GM21423 (cell line): ENCODE measurements around the gene UBASH3A.

Source experiments
- ATAC-seq: cut with Tn5 transposase; IDR thresholded peaks from one replicate; pipeline ENCODE4 v1.9.1; 2021; ENCODE audit warnings: mild to moderate bottlenecking, moderate library complexity; ENCODE audit not compliant: unreplicated experiment

Gene UBASH3A, protein sequence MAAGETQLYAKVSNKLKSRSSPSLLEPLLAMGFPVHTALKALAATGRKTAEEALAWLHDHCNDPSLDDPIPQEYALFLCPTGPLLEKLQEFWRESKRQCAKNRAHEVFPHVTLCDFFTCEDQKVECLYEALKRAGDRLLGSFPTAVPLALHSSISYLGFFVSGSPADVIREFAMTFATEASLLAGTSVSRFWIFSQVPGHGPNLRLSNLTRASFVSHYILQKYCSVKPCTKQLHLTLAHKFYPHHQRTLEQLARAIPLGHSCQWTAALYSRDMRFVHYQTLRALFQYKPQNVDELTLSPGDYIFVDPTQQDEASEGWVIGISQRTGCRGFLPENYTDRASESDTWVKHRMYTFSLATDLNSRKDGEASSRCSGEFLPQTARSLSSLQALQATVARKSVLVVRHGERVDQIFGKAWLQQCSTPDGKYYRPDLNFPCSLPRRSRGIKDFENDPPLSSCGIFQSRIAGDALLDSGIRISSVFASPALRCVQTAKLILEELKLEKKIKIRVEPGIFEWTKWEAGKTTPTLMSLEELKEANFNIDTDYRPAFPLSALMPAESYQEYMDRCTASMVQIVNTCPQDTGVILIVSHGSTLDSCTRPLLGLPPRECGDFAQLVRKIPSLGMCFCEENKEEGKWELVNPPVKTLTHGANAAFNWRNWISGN

DNA sequence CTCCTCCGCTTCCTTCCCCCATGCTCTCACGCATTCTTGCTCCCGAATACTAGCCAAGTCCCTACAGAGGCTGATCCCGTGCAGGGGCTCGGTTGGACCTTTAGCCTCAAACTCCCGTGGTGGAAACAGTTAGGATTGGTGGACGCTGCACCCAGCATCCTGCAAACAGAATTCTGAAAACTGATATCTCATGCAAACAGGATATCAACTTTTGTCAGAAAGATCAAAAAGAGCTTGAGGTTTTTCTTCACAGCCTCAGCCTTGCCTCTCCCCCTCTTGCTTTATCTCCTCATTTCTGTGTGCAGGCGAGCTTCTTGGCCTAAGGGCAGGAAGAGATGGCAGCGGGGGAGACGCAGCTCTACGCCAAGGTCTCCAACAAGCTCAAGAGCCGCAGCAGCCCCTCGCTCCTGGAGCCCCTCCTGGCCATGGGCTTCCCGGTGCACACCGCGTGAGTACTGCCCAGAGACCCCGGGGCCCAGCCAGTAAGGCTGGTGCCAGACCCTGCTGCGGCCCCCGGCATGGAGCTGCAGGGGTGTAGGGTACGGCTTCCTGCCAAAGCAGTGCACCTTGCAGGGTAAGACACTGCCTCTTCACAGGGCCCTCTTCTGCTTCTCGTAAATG, at the start of gene UBASH3A:
Gene UBASH3A, plus strand, starts transcription at position 292 of the 621 bp plus-strand sequence. Its CDS starts 44 bp downstream, at position 336.
- ATAC-seq: no peak

DNA sequence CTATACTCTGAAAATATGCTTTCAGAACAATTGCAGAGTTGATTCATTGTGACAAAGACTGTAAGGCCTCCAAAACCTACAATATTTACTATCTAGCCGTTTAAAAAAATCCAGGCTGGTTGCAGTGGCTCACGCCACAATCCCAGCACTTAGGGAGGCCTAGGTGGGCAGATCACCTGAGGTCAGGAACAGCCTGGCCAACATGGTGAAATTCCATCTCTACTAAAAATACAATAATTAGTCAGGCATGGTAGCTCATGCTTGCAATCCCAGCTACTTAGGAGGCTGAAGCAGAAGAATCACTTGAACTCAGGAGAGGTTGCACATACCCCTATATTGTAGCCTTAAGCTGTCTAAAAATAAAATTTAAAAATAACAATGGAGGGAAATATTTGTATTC, 47.7 kb upstream of the UBASH3A start:
- no peak for ATAC-seq

DNA sequence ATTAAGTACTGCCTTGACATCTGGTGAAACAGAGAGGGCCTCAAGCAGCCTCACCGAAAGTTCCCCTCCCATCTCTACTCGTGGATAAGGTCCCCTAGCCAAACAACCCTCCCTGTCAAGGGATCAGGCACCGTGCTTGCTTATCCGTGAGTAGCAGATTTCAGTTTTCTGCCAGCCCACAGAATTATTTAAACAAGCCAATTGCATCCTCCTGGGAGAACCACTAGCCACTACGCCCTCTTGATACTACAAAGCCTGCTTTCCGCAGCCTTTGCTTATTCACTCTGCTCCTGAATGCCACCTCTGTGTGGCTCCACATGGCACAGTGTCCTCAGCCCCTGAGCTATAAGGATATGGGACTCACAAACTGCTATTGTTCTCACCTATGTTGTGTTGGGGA, 47.1 kb upstream of the UBASH3A start:
- ATAC-seq: no peak

DNA sequence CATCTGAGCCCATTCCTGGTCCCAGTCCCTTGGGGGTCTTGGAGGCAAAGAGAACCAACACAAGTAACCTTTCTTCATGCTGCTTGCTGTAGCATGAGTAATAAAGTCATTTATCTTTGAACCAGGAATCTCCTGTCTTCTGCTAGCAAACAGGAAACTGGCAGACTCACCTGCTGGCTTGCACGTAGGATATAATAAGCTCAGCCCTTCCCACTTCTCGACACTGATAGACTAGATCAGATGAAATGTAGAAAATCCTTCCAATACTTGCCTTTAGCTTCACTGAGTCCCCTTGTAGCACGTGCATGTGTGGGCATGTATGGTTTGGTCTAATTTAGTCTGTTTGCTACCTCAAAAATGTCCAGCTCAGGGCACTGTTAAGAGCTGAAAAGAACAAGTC, 46.4 kb upstream of the UBASH3A start:
- no peak for ATAC-seq

DNA sequence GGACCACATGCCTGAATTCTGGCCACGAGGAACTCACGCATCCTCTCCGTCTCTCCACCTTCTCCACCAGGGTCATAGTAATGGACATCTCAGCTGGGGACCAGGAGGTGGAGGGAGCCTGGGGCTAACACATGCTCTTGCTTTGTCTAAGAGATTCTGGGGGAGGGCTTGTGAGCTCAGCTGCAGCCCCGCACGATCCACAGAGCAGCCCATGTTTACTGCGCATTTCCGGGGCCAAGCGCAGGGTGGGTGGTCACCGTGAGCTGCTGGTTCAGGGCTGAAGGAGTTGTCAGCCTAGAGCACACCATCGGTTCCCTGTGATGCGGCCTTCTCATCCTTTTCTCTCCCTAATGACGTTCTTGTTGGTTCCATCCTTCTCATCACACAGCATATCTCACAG, 45.4 kb upstream of the UBASH3A start:
- ATAC-seq: no peak

DNA sequence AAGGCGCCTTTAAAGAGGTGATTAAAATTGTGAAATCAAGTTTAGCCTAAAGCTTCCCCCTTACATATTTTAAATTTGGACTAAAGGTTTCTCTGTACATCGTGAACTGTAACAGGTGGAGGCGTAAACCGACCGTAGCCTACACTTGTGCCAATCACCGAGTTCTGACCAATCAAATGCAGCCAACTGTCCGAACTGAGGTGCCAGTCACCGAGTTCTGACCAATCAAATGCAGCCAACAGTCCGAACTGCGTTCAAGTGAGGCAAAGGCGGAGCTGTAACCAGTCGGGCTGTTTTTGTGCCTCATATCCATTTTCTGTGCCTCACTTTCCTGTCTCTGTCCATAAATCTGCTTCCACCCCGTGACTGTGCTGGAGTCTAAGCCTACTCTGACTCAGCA, 44.8 kb upstream of the UBASH3A start:
- ATAC-seq: no peak

DNA sequence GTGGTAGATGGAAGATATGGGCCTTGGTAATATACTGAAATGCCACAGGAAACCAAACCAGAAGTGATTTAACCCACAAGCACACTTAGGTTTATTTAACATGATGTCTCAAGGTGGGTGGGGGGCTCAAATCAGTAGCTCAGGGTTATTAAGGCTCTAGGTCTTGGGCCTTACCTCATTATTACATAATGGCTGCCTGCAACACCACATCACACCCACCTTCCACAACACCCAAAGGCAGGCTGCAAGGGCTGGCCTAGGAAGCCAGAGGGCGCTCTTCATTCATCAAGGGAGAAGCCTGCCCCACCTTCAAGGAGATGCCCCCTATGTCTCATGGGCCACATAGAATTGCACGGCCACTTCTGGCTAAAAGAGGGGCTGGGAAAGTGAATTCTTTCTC, 43.4 kb upstream of the UBASH3A start:
- ATAC-seq: no peak

DNA sequence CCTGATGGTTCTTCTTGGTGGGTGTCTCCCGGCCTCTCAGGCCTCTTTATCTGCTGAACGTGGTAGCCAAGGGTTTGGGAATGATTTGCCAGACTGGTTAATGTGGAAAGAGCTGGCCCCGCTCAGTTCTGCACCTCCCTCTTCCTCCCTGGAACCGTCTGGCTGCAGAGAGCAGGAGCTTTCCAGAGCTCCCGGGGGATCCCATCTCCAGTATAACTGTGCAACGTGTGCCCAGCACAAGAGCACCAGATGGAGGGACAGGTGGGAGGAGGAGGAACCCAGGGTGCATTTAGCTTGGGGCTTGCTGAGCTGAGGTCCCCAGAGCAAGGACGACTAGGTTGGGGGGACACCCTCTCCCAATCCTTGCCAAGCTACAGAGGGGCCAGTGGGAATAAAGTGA, 42.4 kb upstream of the UBASH3A start:
- no peak for ATAC-seq

DNA sequence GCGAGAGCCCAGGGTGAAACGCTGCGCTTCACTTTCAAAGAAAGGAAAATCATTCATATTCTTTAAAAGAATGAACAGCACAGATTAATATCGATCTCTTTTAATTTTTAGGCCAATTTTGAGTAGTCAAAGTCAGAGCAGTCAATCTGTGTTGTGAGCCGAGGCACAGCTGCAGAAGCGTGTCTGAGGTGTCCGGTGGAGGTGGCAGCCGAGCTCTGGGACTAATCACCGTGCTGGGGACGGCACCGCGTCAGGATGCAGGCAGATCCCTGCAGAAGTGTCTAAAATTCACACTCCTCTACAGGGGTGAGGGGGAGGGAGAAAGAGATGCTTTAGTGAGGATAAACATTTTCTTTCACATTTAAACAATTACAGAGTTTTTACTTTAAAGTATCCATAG, 41.5 kb upstream of the UBASH3A start:
- no peak for ATAC-seq

DNA sequence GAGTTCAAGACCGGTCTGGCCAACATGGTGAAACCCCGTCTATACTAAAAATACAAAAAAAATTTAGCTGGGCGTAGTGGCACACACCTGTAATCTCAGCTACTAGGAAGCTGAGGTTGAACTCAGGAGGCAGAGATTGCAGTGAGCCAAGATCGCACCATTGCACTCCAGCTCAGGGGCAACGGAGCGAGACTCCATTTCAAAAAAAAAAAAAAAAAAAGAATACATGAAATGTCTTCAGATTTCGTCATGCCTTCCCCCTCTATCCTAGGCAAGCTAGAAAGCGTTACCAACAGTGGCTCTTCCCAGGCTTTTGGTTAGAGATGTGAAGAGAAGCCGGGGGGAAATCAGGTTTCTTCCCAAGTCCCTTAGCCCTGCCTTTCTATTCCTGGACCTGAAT, 41.0 kb upstream of the UBASH3A start:
- ATAC-seq: no peak

DNA sequence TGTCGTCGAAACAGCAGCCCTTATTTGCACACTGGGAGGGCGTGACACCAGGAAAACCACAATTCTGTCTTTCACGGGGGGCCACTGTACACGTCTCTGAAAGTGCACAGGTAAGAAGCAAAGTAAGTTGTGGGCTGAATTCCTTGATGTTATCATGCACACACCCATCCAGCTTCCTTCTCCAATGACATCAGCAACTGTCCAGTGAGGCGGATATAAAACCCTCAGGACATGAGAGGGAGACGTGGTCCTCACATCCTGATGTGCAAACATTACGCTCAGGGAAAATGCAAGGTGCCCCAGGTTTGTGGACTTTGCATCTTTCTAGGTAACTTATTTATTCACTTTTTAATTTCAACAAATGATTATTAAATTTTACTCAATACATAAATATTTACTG, 40.4 kb upstream of the UBASH3A start:
- ATAC-seq: no peak

DNA sequence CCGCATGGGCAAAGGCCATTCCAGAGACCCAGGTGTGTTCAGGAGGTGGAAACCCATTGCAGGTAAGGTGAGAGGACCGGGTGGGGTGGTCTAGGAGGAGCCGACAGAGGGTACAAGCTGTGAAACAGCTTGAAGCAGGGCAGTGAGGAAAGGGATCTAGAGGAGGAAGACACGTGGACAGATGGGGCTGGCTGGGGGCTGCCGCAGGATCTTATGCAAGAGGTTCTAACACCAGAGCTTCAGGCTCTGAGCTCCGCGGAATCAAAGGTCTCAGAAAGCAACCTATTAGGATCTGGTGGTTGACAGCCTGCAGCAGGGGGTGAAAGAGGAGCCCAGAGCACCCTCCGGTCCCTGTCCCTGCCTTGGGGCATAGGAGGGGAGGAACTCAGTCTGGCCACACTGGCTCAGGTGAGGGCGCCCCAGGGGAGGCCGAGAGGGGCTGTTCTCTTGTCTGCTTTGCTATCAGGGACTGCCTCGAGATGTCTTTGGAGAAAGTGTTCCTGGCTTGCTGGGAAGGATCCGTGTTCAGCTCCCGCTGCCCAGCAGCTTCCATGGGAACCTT, 39.3 kb upstream of the UBASH3A start:
- ATAC-seq: no peak

DNA sequence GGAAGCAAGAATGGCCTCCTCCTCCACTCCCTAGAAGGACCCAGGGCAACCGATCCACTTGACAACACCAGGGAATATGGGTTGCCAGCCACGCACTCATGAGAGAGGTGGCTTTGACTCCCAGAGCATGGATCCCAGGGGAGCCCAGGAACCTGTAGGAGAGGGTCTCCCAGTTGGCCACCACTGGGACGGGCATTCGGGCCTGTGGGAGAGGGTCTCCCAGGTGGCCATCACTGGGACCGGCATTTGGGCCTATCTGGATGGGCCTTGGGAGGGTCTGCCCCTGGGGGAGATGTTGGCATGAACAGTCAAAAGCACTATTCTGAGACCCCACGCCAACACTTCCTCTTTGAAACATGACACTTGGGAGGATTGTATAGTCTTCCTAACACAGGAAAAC, 37.9 kb upstream of the UBASH3A start:
- ATAC-seq: no peak

DNA sequence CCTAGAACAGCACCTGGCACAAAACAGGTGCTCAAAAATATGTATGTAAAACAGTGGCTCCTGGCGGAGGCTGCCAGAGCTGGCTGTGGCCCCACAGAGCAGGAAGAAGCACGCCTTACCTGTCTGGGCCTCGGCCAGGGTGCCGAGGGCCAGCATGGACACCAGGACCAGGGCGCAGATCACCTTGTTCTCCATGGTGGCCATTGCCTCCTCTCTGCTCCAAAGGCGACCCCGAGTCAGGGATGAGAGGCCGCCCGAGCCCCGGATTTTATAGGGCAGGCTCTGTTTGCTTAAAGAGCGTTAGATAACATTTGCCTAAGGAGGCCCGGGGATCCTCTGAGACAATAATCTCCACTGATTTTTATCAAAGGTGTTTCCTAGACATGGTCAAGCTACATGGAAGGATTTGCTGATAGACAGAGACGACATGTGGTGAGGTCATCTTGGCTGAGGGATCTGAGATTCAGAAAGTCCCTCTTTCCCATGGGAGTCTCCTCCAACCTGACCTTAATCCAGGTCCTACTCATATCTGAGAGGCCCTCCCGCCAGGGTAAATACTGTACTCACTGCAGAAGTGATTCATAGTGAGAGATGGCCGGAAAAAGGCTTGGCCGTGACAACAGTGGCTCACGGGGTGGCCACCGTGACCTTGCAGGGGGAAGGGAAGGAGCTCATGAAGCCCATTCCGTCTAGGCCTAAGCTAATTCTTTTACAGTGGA, 37.3 kb upstream of the UBASH3A start, which contains the start of gene TFF1:
Gene TFF1, minus strand, starts transcription at position 244 of the 719 bp plus-strand sequence. Its CDS starts 40 bp downstream, at position 204.
- ATAC-seq: no peak

DNA sequence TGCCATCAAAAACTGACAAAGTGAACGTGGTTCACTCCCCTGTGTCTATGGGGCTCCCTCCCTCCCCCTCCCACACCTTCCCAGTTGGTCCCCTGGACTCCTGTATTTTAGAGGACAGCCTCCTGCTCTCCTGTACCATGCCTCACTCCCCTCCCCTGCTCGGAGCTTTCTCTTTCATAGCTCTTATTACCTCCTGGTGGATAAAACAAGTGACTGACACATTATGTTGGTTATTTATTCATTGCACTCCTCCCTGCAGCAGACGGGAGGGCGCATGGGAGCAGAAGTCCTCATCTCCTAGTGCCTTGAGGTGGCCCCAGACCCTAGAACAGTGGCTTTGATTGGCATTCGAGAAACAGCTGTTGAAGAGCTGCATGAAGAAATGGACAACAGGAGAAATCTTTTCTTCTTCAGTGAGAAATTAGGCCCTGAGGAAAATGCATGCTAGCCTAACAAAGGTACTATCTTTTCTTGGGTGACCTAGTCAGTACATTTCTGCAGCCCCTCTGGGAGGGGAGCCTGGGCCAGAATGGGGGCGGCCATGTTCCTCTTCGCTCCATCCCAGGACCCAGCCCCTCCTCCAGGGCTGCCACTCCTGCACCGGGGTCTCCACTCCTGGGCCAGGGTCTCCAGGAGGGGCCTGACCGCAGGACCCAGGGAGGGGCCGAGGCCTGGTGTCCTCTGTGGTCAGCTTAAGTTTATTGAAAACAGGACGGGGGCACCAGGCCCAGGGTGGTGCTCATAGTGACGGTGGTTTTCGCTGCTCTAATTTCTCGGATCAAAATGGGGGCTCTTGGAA, 36.1 kb upstream of the UBASH3A start:
- ATAC-seq: no peak

DNA sequence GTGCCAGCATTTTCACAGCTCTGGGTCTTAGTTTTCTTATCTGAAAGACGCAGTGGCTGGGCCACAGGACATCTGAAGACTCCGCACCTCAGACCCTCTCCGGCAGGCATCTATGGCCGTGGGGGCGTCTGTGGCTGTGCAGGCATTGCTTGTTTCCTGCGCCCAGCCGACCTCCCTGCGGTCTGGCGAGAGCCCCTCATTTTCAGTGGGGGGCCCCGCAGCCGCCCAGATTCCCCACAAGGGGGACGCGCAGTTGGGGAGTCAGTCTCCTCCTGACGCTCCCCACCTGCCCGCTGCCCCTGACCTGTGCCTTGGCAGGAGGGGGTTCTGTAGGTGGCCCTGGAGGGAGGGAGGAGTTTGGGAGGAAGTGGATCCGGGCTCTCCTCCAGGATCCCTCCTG, 33.9 kb upstream of the UBASH3A start:
- no peak for ATAC-seq

DNA sequence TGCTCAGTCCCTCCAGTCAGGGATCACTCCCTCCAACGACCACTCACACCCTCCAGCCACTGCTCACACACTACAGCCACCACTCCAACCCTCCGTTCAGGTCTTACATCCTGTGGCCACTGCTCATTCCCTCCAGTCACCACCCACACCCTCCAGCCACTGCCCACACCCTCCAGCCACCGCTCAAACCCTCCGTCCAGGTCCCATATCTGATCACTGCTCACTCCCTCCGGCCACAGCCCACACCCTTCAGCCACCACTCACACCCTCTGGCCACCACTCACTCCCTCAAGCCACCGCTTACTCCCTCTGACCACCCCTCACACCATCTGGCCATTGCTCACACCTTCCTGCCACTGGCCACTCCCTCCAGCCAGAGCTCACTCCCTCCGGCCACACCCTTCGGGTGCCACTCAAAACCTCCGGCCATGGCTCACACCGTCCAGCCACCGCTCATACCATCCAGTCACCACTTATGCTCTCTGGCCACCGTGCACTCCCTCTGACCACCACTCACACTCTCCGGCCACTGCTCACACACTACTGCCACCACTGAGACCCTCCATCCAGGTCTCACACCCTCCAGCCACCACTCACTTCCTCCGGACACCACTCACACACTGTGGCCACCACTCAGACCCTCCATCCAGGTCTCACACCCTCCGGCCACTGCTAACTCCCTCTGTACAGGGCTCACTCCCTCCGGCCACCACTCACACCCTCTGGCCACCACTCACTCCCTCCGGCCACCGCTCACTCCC, 32.6 kb upstream of the UBASH3A start:
- no peak for ATAC-seq

DNA sequence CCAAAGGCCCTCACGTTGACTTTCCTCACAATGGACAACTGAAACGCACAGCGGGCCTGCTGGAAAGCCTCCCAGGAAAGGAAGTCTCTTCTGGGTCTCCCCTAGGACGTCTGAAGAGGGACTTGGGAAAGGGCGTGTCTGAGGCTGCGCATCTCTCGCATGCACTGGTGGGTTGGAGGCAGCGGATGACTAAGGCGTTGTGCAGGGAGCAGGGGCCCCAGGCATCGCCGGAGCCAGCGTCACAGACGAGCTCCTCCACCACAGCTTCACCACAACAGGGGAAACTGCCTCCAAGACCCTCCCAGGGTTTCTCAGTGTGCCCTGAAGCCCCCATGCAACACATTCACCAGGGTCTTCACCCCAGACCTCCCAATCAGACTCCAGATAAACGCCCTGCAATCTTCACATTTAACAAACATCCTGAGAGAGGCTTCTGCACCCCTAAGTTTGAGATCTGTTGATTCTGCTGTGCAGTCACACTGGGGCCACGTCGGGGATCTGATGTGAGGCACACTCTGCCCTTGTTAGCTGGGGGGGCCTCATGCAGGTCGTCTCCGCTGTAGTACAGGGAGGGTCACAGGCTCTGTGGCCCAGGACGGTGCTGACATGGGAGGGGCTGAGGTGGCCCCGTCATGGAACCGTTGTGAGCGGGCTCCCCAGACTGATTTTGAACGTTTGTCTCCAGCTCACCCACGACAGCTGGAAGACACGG, 30.4 kb upstream of the UBASH3A start:
- no peak for ATAC-seq
